Jurkat, Clone E6-1 (cell line): ENCODE results near the gene BCL7A.
"Not testable (repeated sequence)": the region's sequence is repeated elsewhere in the genome, so short reads cannot be mapped to it uniquely, and the experiment has no call there.

ENCODE experiments used
- DNase-seq: peaks from one replicate; pipeline ENCODE4 v3.0.0-alpha.2; 2011; ENCODE audit warnings: low read depth, low spot score
- H3K4me3 ChIP-seq: 2 replicates; pipeline ENCODE4 v1.5.1; 2011; ENCODE audit warnings: mild to moderate bottlenecking, low read length, control low read depth, moderate library complexity

The BCL7A gene

GRCh38 chr12:122099856-122100255 lies 78.2 kb downstream of the BCL7A start:
- DNase-seq, result peak; percentile 57
- H3K4me3 ChIP-seq, result peak overlapping the region; percentile 11; the same call in 1 of the 2 replicates

GRCh38 chr12:122100568-122100967 lies 78.9 kb downstream of the BCL7A start:
- DNase-seq, result no peak
- no peak overlapping the region for H3K4me3 ChIP-seq

GRCh38 chr12:122102331-122102730 lies 80.6 kb downstream of the BCL7A start:
- no peak overlapping the region for H3K4me3 ChIP-seq
- no peak for DNase-seq

DNA sequence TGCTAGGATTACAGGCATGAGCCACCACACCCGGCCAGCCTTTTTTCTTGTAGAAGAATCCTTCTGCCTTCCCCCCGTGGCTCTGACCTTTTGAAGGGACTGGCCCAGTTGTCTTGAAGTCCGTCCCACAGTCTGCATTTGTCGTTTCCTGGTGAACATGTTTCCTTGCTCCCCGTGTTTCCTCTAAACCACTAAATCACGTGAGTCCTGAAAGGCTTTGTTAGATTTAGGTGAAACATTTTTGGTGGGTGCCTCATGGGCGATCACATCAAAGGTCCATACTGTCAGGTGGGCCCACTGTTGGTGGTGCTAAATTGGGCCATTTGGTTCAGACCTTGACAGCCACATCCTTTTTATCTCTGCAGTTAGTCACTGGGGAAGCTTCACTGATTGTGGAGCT lies 83.2 kb downstream of the BCL7A start:
- peak; percentile 64 for DNase-seq
- no peak overlapping the region for H3K4me3 ChIP-seq

DNA sequence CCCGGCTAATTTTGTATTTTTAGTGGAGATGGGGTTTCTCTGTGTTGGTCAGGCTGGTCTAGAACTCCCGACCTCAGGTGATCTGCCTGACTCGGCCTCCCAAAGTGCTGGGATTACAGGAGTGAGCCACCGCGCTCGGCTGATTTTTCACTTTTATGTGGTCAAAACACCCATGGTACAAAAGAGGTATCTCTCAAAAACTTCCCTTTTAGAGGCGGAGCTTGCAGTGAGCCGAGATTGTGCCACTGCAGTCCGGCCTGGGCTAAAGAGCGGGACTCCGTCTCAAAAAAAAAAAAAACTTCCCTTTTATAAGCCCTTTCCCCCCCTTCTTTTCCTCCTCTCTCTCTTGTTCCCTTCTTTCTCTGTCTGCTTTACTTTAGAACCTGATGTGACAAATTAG lies 83.8 kb downstream of the BCL7A start:
- not testable (repeated sequence) for H3K4me3 ChIP-seq, DNase-seq

DNA sequence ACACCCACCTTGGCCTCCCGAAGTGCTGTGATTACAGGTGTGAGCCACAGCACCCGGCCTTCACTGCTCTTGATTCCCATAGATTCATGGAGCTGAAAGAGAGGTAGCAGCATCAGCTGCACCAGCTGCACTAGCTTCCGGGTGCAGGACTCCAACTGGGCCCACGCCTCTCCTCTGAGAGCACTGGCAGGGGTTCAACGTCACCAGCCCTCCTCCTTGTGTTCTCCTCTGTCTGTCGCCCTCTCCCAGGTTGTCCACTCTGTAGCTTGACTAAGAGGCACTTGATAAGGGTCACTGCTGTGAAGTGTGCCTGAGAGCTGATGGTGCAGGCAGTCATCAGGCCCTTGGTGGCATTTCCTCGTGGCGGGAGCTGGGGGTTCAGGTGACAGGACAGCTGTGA lies 85.2 kb downstream of the BCL7A start:
- DNase-seq, result no peak
- no peak overlapping the region for H3K4me3 ChIP-seq

DNA sequence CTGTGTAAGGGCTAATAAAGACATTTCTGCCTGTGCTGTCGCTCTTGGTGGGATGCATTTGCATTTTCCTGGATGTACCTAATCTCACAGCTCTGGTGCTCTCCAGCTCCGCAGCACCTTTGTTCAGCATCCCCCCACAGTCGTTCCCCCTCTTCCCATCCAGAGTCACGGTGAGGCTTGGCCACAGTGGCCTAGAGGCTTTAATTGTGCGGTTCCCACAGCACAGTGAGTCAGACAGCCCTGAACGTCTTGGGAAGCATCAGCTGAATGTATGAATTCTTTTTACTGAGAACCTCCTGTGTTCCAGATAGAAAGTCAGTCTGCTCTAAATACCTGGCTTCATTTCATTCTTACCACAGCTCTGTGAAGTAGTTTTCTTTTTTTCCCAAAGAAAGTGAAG lies 85.6 kb downstream of the BCL7A start:
- no peak overlapping the region for H3K4me3 ChIP-seq
- DNase-seq, result no peak

- DNase-seq, result no peak
- H3K4me3 ChIP-seq, result no peak overlapping the region
Observed at GRCh38 chr12:122111089-122111641, 89.5 kb downstream of the BCL7A start.
